Measurements from ENCODE around the gene LSM14A. TPM values are rescaled to one million over a fixed set of nuclear protein-coding genes. Genes with fewer than 3 reads are reported as not detected.

LSM14A gene
- total RNA-seq: 100 to 1,000 TPM in 3 of 4 donors, 10 to 100 TPM in 1; 88.2 to 152 (median 127) TPM

DNA sequence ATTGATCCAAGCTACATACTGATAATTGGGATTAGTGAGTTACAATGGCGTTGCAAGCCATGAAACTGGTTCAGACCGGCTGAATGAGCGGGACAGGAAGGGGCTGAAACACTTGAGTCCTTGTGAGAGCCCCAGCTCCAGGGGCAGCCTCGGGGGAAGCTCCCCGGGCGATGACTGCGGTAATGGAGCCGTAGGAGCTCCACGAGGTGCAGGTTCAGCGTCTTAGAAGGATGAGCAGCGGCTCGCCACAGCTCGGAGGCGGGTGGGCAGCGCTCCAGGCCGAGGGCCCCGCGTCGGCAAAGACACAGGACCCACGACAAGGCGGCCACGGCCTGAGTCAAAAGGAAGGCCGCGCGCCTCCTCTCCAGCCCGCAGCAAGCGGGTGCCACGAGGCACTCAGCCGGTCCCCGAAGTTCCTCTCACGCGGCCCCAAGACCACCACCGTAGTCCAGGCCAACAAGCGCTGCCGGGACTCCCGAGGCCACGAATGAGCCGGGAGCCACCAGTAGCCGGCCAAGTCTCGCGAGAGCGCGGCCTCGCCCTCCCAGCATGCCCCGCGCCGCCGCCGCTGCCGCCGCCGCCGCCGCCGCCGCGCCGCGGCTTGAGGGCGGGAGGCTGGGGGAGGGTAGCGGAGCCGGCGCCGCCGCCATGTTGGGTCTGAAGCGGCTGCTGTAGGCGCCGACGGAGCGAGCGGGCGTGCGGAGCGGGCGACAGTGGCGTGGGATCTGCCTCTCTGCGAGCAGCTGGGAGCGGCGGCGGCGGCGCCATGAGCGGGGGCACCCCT is at the start of gene LSM14A:
Gene LSM14A, plus strand, starts transcription at position 628 of the 784 bp plus-strand sequence. Its CDS starts 139 bp downstream, at position 767.
- Histone ChIP-seq H3K4me3 (peak within 1 kb of the TSS; percentile 85 to 99 (median 90)), H3K27ac (peak within 1 kb of the TSS; percentile 96 to 99 (median 99)), H3K27me3 (no peaks in the 10 kb centered on the region), H3K4me1 (peaks cover 0 to 45% (median 12%) of the 10 kb centered on the region in 4 donors), H3K36me3 (no peaks in the 10 kb centered on the region), H3K9me3 (no peaks in the 10 kb centered on the region)
- TF ChIP-seq POLR2A (IDR thresholded peaks at IDR 0.05) (peak; percentile 59 to 80), CTCF (IDR thresholded peaks at IDR 0.05) (peak in 1 of 6 experiments; percentile 16)
- DNase-seq: peak; percentile 92 to 97 (median 95)

DNA sequence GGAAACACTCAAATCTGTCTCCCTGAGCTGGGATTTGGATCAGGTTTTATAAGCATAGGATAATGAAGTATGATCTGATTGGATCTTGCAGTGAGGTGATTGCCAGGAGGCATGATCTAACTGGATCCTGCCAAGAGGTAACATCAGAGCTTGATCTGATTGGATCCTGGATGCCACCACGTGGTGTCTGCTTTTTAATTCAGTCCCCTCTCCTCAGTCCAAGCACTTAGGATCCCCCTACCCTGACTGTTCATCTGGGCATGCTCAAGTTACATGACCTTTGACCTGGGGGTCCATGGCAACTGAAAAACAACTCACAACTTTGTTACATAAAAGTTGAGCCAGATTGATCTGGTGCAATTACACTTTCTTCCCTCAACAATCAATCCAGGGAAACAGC is 47.5 kb upstream of the LSM14A start:
- H3K27ac ChIP-seq: no peak overlapping the region
- no peaks in the 10 kb centered on the region for H3K9me3 ChIP-seq
- no peak for DNase-seq
- H3K36me3 ChIP-seq: no peaks in the 10 kb centered on the region
- no peaks in the 10 kb centered on the region for H3K4me1 ChIP-seq
- TF ChIP-seq POLR2A (IDR thresholded peaks at IDR 0.05) (no peak), CTCF (IDR thresholded peaks at IDR 0.05) (no peak)
- H3K27me3 ChIP-seq: no peaks in the 10 kb centered on the region
- H3K4me3 ChIP-seq: no peak overlapping the region

DNA sequence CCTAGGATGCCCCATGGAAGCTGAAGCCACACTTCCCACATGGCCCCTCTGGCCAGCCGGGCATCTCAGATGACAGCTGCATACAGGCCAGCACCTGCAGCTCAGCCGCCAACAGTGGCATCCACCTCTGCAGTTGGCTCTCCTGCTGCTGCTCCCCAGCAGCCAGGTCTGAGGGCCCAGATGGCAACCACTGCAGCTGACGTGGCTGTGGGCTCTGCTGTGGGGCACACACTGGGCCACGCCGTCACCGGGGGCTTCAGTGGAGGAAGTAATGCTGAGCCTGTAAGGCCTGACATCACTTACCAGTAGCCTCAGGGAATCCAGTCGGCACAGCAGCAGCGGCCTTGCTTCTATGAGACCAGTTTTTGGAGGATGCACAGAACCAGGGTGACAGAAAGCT is 45.3 kb upstream of the LSM14A start:
- Histone ChIP-seq H3K36me3 (no peaks in the 10 kb centered on the region), H3K27me3 (no peaks in the 10 kb centered on the region), H3K9me3 (no peaks in the 10 kb centered on the region), H3K4me1 (no peaks in the 10 kb centered on the region), H3K4me3 (no peak overlapping the region), H3K27ac (no peak overlapping the region)
- DNase-seq: no peak
- TF ChIP-seq POLR2A (IDR thresholded peaks at IDR 0.05): no peak
- no peak for TF ChIP-seq CTCF (IDR thresholded peaks at IDR 0.05)

DNA sequence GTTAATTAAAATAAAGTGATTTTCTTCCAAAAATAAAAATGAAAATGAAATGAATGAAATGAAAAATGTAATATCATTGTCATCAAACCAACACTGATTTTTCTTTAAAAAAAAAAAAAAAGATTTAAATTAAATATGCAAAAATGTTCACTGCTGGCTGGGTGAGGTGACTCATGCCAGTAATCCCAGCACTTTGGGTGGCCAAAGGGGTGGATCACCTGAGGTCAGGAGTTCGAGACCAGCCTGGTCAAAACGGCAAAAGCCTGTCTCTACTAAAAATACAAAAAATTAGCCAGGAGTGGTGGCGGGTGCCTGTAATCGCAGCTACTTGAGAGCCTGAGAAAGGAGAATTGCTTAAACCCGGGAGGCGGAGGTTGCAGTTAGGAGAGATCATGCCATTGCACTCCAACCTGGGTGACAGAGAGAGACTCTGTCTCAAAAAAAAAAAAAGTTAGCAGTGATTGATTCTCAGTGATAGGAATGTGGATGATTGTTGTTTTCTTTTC is 44.6 kb upstream of the LSM14A start:
- no peak for DNase-seq
- no peaks in the 10 kb centered on the region for H3K4me1 ChIP-seq
- no peak overlapping the region for H3K27ac ChIP-seq
- H3K36me3 ChIP-seq: no peaks in the 10 kb centered on the region
- no peaks in the 10 kb centered on the region for H3K9me3 ChIP-seq
- no peaks in the 10 kb centered on the region for H3K27me3 ChIP-seq
- no peak overlapping the region for H3K4me3 ChIP-seq
- TF ChIP-seq CTCF (IDR thresholded peaks at IDR 0.05) (no peak), POLR2A (IDR thresholded peaks at IDR 0.05) (no peak)

- Histone ChIP-seq H3K4me3 (no peak overlapping the region), H3K36me3 (no peaks in the 10 kb centered on the region), H3K4me1 (no peaks in the 10 kb centered on the region), H3K9me3 (no peaks in the 10 kb centered on the region), H3K27me3 (no peaks in the 10 kb centered on the region), H3K27ac (no peak overlapping the region)
- TF ChIP-seq POLR2A (IDR thresholded peaks at IDR 0.05) (no peak), CTCF (IDR thresholded peaks at IDR 0.05) (no peak)
- DNase-seq: no peak
Observed at GRCh38 chr19:34128558-34129250, 43.6 kb upstream of the LSM14A start.

Measured in Peyer's patch (tissue), 4 donors.